Ovary (tissue), 3 donors: ENCODE results near the gene STX2.

ENCODE experiments used
- CTCF ChIP-seq, 3 donors: fragments of 450-650 bp in 2 of 3; fragments of 200-600 bp in 1 of 3; IDR thresholded peaks; one replicate each; pipeline versions ENCODE4 v1.5.1 to v1.8.0; 2016 to 2022; ENCODE audit warnings: antibody characterized with exemption in 3 of 3, mild to moderate bottlenecking in 1 of 3
- EP300 ChIP-seq: sonication (generic); formaldehyde crosslinking; IDR thresholded peaks from one replicate; pipeline ENCODE4 v1.6.1; 2017; ENCODE audit warnings: antibody characterized with exemption
- donor health status: DM: no; HTN: no; CAD: no.

DNA sequence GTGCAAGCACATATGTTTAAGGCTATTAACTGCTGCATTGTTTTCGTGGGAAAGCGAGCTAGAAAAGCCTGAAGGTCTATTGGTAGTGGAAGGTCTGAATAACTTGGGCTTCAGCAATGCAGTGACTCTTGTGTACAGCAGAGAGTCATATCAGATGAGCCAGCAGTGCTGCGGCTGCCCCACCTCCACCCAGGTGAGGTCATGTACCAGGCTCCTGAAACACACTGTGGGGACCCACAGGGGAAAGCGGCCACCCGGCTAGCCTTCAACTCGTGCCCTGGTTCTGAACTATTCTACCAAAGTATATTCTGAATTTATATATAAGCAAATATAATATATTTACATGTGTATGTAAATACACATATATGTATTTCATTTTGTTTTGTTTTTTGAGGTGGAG is 20.1 kb upstream of the STX2 start:
- TF ChIP-seq CTCF (IDR thresholded peaks at IDR 0.05) (no peak), EP300 (no peak)
